Head of caudate nucleus (tissue), 42 donors: ENCODE data around the gene DISC1.

ENCODE experiments used
- DNase-seq, 42 donors: peaks; one replicate each; pipeline versions ENCODE4 v3.0.0 to v3.0.0-alpha.2; 2020 to 2021; ENCODE audit warnings: mixed read lengths in 7 of 42
- intact Hi-C: fragments of 100-400 bp; cut with DNase I; formaldehyde crosslinking; loops from one replicate; pipeline ENCODE4 v1.15.0; 2022

Gene DISC1

GRCh38 chr1:231686384-231686783 is 59.8 kb downstream of the DISC1 start:
- intact Hi-C loops: no loop called here
- DNase-seq: no peak

- intact Hi-C loops: no loop called here
- DNase-seq: no peak
These were observed 62.4 kb downstream of the DISC1 start for GRCh38 chr1:231688989-231689388.

DNA sequence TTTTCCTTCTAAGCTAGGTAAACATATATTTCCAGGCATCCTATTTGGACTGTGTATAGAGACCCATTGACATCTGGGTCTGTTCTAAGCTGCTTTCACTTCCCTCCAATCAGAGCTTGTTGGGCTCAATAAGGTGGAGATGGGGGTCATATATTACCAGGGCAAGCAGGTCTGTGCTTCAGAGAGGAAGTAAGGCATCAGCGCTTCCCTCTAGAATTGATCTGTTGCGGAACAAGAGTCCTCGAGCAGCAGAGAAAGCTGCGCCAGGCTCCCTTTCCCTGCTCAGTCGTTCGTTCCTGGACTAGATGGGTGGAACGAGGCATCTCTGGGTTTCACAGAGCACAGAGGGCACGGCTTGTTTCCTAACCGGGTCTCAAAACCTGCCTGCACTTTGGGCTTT is 63.5 kb downstream of the DISC1 start:
- DNase-seq: peak in 2 of 42 donors; percentile 25 to 42
- intact Hi-C loops: no loop called here

- intact Hi-C loops: no loop called here
- DNase-seq: peak in 39 of 42 donors; percentile 17 to 89 (median 60)
These were observed 65.1 kb downstream of the DISC1 start for GRCh38 chr1:231691618-231692259.

- DNase-seq: peak in 10 of 42 donors; percentile 5 to 60 (median 26)
- intact Hi-C loops: no loop called here
These were observed 66.9 kb downstream of the DISC1 start for GRCh38 chr1:231693361-231694074.

GRCh38 chr1:231694075-231694431 is 67.5 kb downstream of the DISC1 start:
- intact Hi-C loops: no loop called here
- DNase-seq: peak; percentile 21 to 84 (median 66)

- intact Hi-C loops: no loop called here
- peak in 25 of 42 donors; percentile 11 to 66 (median 27) for DNase-seq
These were observed 68.0 kb downstream of the DISC1 start for GRCh38 chr1:231694465-231695077.

GRCh38 chr1:231695439-231696255 is 69.1 kb downstream of the DISC1 start:
- intact Hi-C loops: no loop called here

DNA sequence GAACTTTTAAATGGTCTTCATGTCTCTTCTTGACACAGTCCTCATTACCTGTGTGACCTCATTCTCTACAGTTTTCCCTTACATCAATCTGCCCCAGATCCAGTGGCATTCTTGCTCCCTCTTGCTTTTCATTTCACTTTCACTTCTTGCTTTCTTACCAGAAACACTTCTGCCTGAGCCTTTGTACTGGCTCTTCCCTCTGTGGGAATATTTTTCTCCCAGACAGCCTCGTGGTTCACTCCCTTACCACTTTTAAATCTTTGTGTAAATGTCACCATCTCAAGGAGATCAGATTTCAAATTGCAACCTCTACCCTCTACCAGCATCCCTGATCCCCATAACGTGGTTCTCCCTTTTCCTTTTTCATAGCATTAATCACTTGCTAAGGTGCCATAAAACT is 73.2 kb downstream of the DISC1 start:
- DNase-seq: no peak
- intact Hi-C loops: no loop called here

More at GRCh38 chr1:231695439-231696255, 69.1 kb downstream of the DISC1 start:
- DNase-seq: peak in 36 of 42 donors; percentile 17 to 80 (median 52)

DNA sequence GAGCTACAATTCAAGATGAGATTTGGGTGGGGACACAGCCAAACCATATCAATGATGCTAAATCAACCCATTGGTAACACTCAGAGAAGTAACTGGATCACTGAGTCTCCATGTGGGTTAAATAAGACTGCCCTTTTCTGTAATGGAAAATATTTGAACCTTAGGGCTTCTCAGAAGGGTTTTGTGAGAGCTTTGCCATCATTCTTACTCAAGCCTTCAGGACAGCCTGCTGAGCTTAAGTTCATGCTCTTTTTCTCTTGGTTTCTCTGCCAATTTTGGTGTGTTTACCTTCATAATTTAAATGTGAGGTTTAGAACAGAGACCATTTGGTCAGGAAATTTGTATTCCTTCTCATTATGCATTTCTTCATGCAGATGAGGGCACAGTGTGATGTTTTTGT is 74.7 kb downstream of the DISC1 start:
- intact Hi-C loops: no loop called here
- no peak for DNase-seq

DNA sequence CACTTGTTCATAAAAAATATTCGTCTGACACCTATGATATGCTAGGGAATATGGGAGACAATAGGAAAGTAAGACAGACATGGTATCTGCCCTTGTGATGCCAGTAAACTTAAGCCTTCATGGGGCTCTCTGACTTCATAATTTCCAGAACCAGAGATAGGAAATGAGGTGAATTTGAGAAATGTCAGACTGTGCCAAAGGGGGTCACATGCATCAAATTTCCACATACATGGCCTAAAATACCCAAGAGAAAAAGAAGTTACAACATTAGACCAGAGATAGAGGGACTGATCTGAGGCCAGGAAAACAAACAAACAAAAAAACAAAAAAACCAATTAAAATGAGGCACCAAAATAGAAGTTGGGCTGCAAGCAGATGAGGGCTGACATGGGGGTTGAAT is 75.7 kb downstream of the DISC1 start:
- intact Hi-C loops: no loop called here
- no peak for DNase-seq

- no peak for DNase-seq
- intact Hi-C loops: no loop called here
These were observed 76.2 kb downstream of the DISC1 start for GRCh38 chr1:231702804-231703203.

DNA sequence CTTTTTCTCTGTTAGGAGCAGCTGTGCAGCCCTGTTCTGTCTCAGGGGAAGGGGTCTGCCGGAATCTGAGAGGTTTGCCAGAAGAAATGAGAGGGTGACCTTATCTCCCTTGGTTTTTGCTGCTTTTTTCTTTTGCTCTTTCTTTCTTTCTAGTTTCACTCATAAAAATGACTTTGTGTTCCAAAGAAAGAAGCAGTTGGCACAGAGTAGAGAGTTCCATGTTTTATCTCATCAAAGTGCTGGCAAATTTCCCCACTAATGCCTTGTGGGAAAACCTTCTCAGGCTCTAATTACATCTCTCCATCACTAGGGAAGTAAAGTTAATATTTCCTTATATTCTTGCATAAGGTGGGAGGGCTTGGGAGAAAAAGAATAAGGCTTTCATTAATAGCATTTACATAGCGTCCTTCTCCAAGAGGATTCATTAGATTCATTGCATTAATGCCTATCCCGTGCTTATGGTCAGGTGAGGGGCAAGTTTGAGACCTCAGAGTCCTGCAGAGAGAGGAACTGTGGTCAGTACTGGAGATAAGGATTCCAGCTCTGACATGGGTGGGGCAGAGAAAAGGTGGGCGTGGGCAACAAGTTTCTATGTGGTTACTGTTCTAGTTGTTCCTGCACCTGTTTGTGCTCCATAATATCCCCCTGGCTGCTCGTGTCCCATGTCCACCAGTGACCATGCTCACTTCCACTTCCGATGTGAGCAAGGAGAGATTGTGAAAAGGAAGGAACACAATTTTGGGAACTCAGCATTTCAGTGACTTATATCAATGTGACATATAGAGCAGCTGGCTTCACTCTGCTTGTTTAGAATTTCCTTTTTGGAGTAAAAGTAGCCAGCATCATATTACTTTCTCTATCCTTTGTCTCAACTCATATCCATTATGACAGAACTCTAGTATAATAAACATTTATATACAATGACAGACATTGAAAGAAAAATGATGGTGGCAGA is 79.5 kb downstream of the DISC1 start:
- no peak for DNase-seq
- intact Hi-C loops: no loop called here

DNA sequence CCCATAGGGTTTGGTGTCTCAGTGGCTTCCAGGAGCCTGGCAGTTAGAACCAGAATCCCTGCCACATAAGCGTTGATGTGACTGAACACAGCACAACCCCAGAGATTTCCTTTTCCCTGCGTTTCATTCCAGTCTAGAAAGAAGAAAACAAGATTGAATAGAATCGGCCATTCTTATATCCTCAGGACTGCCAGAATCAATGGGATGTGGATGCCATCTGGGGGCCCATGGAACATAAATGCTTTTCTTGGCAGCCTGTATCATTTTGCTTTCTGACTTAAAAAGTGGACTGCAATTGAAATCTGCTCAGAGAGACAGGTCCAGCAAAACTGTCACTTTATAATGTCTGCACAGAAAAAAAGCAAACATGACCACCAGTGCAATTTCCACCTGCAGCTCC is 80.3 kb downstream of the DISC1 start:
- intact Hi-C loops: no loop called here
- peak in 2 of 42 donors; percentile 32 to 55 for DNase-seq

DNA sequence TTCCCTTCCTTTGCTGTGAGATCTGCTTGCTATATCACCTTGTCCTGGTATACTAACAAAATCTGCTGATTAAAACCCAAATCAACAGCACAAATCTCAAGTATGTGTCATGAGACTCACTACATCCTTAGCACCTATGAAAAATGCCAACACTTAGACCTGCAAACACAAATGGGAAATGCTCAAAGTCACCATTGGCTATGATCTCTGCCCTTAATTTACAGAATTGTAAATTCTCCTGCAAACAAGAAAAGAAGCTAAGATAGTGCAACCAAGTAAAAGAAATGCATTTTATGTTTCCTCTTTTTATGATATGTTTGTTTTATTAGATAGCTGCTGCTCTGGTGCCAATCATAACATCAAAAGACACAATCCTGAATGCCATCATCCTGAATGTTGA is 80.8 kb downstream of the DISC1 start:
- intact Hi-C loops: no loop called here
- DNase-seq: no peak

DNA sequence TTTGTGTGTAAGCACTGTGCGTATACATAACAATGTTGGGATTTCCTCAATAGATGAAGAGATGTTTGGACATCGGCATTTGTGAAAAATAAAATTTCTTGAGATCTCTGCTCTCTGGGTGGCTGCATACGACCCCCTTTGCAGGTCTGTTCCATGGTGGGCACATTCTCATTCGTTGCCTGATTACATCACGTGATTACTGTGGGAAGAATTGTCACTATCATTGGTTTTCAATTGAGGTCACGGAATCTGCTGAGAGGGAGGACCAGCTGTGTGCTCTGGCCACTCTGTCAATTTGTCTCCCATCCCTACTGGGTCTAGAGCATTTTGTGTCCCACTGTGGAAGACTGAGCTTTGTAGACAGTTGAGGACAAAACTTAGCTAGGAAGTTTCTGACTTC is 81.8 kb downstream of the DISC1 start:
- intact Hi-C loops: no loop called here
- DNase-seq: no peak

- intact Hi-C loops: no loop called here
- DNase-seq: no peak
These were observed 87.8 kb downstream of the DISC1 start for GRCh38 chr1:231714440-231714839.
